ENCODE measurements around the gene NBPF3.

The NBPF3 gene

GRCh38 chr1:21520899-21521716 is 81.2 kb downstream of the NBPF3 start:
- DNase-seq: no peak

GRCh38 chr1:21521717-21522060 is 81.8 kb downstream of the NBPF3 start:
- DNase-seq: no peak

- no peak for DNase-seq
Observed at GRCh38 chr1:21522525-21523038, 82.6 kb downstream of the NBPF3 start.

- no peak for DNase-seq
Observed at GRCh38 chr1:21523297-21523813, 83.4 kb downstream of the NBPF3 start.

DNA sequence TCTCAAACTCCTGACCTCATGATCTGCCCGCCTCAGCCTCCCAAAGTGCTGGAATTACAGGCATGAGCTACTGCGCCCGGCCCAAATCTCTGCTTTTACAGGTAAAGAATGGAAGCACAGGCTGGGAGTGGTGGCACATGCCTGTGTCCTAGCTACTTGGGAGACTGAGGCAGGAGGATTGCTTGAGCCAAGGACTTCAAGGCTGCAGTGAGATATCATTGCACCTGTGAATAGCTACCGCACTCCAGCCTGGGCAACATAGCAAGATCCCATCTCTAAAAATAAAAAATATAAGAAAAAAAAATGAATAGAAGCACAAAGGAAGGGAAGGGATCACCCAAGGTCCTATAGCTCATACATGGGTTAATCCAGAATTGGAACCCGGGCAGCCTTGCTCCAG is 84.3 kb downstream of the NBPF3 start:
- no peak for DNase-seq

GRCh38 chr1:21524686-21525339 is 84.9 kb downstream of the NBPF3 start:
- DNase-seq: no peak

GRCh38 chr1:21525340-21525717 is 85.4 kb downstream of the NBPF3 start:
- no peak for DNase-seq

GRCh38 chr1:21526441-21526840 is 86.5 kb downstream of the NBPF3 start:
- DNase-seq: no peak

GRCh38 chr1:21530368-21531016 is 90.6 kb downstream of the NBPF3 start:
- no peak for DNase-seq

GRCh38 chr1:21531241-21531640 is 91.3 kb downstream of the NBPF3 start:
- DNase-seq: no peak

GRCh38 chr1:21532496-21532895 is 92.6 kb downstream of the NBPF3 start:
- DNase-seq: no peak

DNA sequence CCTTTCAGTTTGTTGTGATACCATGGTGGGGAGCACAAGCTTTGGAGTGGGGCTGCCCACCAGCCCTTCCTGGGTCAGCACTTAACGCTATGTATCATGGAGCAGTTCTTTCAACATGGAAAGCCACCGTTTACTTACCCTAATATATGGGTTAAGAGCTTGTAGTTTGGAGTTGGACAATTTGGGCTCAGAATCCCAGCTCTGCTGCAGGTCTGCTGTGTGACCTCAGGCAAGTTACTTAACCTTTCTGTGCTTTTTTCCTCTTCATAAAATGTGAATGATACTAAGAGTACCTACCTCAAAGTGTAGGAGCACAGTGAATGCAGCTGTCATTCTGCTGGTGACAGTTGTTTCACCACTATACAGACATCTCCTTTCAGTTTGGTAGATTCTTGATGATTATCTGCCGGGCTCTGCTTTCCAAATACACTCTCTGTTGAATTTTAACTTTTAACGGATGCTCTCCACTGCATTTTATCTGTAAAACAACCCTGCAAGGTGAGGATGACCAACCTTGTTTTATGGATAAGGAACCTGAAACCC is 93.1 kb downstream of the NBPF3 start:
- DNase-seq: no peak

- no peak for DNase-seq
Observed at GRCh38 chr1:21534146-21534545, 94.2 kb downstream of the NBPF3 start.

All from CD4-positive, alpha-beta T cell treated with Interleukin-10 for 1 hour (primary cell).